ENCODE data around the gene DNAJC27.

The DNAJC27 gene

GRCh38 chr2:24903161-24904103 is 68.3 kb downstream of the DNAJC27 start:
- no peak for DNase-seq

GRCh38 chr2:24899361-24899910 is 72.3 kb downstream of the DNAJC27 start:
- no peak for DNase-seq

- no peak for DNase-seq
Observed at GRCh38 chr2:24898122-24899109, 73.3 kb downstream of the DNAJC27 start.

GRCh38 chr2:24894750-24895149 is 77.0 kb downstream of the DNAJC27 start:
- no peak for DNase-seq

- DNase-seq: no peak
Observed at GRCh38 chr2:24893934-24894333, 77.8 kb downstream of the DNAJC27 start.
